Stimulated activated CD8-positive, alpha-beta memory T cell treated with anti-CD3 and anti-CD28 coated beads, Interleukin-7, amount 100 ng/mL, for 24 hours (primary cell): ENCODE measurements around the gene PPP1R1C.
"Not testable (repeated sequence)": the region's sequence is repeated elsewhere in the genome, so short reads cannot be mapped to it uniquely, and the experiment has no call there.

Source experiments
- DNase-seq: peaks from one replicate; pipeline ENCODE4 v3.0.0-alpha.2; 2020; ENCODE audit warnings: low read depth

The PPP1R1C gene

GRCh38 chr2:182015334-182016109 is 29.9 kb downstream of the PPP1R1C start:
- DNase-seq: no peak

GRCh38 chr2:182018218-182018617 is 32.6 kb downstream of the PPP1R1C start:
- DNase-seq: no peak

GRCh38 chr2:182019731-182020130 is 34.1 kb downstream of the PPP1R1C start:
- no peak for DNase-seq

DNA sequence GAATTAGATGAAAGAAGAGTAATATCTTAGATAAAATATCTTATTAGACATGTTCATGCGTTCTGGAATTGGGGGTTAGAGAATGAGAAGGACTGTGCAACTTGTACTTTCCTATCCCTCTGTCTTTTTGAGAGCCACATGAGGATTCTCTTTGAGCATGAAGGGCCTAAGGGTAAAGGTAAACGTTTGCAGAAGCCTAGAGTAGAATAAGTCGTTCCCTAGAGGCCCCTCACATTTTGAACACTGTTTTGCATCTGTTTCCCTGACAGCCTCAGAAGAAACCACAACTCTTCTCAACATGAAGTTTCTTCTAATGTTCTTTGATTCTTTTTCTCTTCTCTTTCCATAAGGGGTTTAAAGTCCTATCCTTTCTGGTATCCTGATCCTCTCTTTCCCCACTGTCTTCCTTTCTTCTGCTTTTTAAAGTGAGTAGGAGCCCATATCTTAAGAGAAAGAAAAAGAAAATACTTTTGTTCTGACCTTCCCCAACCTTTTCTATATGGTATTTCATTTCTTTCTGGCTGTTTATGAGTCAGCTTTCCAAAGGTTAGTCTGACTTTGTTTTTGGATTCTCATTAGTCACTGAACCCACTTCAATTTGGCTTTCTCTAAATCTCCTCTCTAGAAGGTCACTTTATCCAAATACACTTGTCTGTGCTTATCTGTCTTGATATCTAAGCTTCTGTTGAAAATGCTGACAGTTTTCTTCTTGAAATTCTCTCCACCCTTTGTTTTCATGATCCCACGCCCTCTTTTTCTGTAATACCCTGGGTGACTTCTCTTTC is 34.8 kb downstream of the PPP1R1C start:
- DNase-seq: no peak

GRCh38 chr2:182023235-182023634 is 37.6 kb downstream of the PPP1R1C start:
- no peak for DNase-seq

- not testable (repeated sequence) for DNase-seq
Measured at GRCh38 chr2:182030875-182031274, 45.2 kb downstream of the PPP1R1C start.

DNA sequence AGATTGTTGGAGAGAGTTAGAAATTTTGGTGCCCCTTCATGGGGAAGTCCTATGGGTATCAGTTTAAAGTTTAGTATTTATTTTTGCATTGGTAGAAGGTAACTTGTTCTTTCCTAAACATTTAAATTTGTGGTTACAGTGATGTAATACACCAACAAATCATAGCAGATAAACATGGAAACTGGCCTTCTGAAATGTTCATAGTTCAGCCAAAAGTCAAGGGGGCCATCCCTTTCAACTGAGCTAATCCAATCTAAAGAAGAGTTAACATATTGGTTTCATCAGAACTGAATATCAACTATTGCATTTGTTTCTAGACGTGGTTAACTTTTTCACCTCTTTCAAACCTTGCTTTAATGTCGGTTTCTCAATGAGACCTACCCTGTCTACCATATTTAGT is 46.3 kb downstream of the PPP1R1C start:
- no peak for DNase-seq

DNA sequence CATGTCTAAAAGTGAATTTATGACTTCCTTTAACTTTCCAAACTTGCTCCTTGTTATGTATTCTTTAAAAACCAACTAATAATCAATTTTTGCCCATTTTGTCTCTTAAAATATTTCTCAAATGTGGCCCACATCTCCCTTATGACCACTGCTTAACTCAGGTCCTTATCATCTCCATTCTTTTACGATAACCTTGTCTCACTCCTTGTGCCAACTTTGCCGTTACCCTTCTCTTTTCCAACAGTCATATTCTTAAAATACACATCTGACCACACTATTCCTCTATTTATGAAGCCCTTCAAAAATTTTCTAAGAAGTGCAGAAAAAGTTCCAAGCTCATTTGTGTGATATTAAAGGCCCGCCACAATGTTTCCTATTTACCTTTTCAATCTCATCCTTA is 47.8 kb downstream of the PPP1R1C start:
- DNase-seq: no peak

DNA sequence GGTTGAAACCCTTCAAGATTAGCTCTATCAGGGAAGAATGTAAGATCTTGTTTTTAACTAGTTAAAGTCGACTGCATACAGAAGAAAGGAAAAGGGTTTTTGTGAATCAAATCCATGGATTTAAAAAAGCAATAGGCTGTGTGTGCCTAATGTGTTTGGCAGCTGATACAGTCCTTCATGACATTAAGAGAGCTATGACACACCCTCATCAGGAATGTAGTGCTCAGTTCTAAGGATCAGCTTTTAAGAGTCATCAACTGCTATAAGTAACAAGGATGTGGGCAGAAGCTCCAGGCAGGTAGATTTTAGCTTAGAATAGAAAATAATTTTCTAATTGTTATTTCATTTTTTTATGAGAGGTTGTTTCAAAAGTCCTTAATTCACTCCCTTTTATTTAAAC is 52.9 kb downstream of the PPP1R1C start:
- DNase-seq: no peak

- DNase-seq: no peak
Measured at GRCh38 chr2:182043021-182043420, 57.4 kb downstream of the PPP1R1C start.

- DNase-seq: no peak
Measured at GRCh38 chr2:182043861-182044260, 58.2 kb downstream of the PPP1R1C start.

DNA sequence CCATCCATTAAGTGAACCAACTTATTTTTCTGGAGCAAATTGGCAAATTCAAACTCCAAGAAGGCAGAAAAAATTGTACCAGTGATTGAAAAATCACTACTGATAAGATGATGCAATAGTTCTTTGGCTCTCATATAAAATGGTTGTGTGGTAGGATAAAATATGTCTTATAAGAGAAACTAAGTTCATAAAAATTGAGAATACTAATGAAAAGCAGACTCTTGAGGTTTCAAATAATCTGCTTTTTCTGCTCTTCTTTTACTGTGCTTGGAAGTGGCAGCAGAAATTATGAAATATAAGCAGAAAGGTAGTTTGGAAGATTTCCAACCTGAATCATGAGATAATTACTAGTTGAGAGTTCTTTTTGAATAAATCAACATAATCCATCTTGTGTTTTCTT is 61.9 kb downstream of the PPP1R1C start:
- no peak for DNase-seq

DNA sequence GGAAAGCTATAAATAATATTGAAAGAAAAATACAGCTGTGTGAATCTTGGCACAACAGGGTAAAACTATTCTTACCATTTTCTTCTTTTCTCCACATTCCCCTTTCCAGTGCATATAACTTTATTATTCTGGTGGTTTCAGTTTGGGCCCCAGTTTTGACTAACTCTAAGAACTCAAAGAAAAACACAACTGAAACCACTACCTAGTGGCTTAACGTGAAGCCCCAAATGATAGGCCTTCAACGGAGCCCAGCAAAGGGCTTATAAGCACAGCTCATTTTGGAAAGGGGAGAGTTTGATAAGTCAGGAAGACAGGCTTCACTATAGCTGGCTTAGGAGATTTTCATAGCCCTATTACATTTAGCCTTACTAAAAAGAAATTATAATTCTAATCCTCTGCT is 62.4 kb downstream of the PPP1R1C start:
- DNase-seq: no peak

GRCh38 chr2:182048621-182049020 is 63.0 kb downstream of the PPP1R1C start:
- DNase-seq: no peak

DNA sequence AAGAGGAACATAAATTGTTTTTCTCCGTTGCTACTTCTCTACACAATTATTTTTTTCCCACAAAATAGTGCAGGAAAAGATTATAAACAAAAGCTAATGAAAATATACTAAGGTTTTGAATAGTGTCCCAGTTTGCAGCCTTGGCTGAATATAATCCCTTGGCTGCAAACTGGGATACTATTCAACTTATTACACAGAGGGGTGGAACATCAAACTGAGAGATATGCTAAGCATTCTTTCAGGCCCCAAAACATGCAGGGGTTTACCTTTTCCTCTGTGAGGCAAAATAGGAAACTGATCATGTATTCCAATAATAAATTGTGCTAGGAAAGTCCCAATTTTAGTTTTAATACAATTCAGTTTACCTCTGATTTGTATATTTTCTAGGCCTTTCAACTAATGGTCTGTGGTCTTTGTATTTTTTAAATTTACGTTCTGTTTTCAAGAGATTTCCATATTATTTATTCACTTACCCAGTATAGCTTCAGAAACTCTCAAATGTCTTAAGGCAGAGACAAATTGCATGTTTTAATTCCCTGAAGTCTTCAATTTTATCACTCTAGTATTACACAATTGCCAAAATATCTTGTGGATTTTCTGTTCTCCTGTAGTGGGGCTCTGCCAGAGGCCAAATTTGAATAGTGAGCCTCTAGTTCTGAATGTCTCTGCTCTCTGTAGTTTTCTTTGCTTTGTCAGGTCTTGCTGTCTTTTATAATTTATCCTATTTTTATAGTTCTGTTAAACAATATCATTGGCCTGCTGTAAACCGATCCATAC is 63.9 kb downstream of the PPP1R1C start:
- no peak for DNase-seq

DNA sequence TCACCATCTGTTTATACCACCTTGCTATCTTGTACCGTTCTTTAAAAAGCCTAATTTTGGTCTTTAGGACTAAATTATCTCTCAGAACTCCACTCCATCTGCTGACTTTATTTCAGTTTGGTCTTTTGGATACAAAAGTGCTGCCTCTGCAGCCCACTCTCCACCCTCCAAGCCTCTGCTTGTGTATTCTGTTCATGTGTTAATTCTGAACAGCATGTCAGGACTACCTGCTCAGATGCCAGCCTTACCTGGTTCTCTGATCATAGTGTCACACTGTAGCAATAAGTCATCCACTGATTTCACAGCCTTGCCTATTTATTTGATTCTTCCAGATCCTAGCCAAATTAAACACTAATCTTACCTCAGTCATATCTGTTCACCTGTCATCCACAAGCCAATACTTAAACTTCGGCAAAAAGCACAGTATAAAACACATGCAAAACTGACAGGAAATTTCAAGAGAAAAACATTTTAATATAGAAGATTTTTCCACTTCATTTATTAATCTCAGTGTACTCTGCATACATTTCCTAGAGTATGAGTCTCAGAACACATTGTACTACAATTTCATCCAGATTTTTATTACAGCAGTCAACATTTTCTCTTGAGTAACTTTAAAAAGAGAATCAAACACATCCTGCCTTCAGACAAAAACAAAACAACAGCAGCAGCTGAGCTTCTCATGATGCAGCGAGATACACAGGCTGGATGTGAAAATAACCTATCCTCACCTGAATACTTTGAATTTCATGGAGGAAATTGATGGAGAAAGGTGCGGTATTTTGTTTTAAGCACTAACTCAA is 64.9 kb downstream of the PPP1R1C start:
- no peak for DNase-seq

DNA sequence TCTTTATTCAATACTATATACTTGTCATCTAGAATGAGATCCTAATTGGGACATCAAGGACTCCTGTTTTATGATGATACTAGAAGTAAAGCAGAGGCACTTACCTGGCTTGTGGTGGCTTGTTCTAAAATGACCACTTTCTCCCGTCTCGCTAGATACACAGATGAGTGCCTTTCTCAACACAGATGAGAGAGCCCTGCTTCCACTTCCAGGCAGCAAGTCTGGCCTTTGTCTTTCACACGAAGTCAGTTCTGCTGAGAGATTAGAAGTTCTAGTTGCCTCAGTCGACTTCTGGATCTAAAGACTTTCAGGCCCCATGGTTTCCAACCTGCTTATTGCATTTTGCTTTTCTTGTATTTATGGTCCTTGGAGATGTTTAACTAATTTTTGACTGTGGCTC is 70.3 kb downstream of the PPP1R1C start:
- DNase-seq: no peak

- no peak for DNase-seq
Measured at GRCh38 chr2:182057002-182057401, 71.3 kb downstream of the PPP1R1C start.

- DNase-seq: no peak
Measured at GRCh38 chr2:182058056-182058455, 72.4 kb downstream of the PPP1R1C start.

- DNase-seq: no peak
Measured at GRCh38 chr2:182061739-182062138, 76.1 kb downstream of the PPP1R1C start.

GRCh38 chr2:182062329-182062972 is 76.8 kb downstream of the PPP1R1C start:
- no peak for DNase-seq
